Neural cell (in vitro differentiated cells): ENCODE data around the gene TMEM131. TPM values are rescaled to one million over a fixed set of nuclear protein-coding genes. Genes with fewer than 3 reads are reported as not detected.

Experiments
- H2AFZ ChIP-seq: fragments of 200-600, 300-800 bp; sonication (generic), shearing (Covaris generic); 2 replicates; pipeline ENCODE4 v1.6.0; 2014; ENCODE audit warnings: low read depth, mild to moderate bottlenecking, antibody characterized with exemption, low read length, moderate library complexity
- H3F3A ChIP-seq: fragments of 200-600 bp; shearing (Covaris generic); 2 replicates; pipeline ENCODE4 v1.6.1; 2016; ENCODE audit warnings: mild to moderate bottlenecking, moderate library complexity, mixed read lengths, antibody characterized with exemption, low read length; ENCODE audit not compliant: insufficient read depth, poor library complexity, severe bottlenecking
- H3K27ac ChIP-seq: fragments of 200-600, 300-800 bp; sonication (generic), shearing (Covaris generic); 2 replicates; pipeline ENCODE4 v1.5.1; 2014; ENCODE audit warnings: mild to moderate bottlenecking, low read length, moderate library complexity
- H3K27me3 ChIP-seq: fragments of 300-800, 200-600 bp; sonication (generic), shearing (Covaris generic); 2 replicates; pipeline ENCODE4 v1.6.0; 2014; ENCODE audit warnings: mild to moderate bottlenecking, low read depth, low read length, moderate library complexity; ENCODE audit not compliant: insufficient read depth
- H3K36me3 ChIP-seq: fragments of 300-800, 200-600 bp; sonication (generic), shearing (Covaris generic); 2 replicates; pipeline ENCODE4 v1.5.1; 2014; ENCODE audit warnings: mild to moderate bottlenecking, antibody characterized with exemption, low read length, moderate library complexity; ENCODE audit not compliant: insufficient read depth
- H3K4me2 ChIP-seq: fragments of 300-800, 200-600 bp; sonication (generic), shearing (Covaris generic); 2 replicates; pipeline ENCODE4 v1.6.0; 2014; ENCODE audit warnings: mild to moderate bottlenecking, low read length
- H3K4me3 ChIP-seq: fragments of 300-800, 200-600 bp; sonication (generic), shearing (Covaris generic); 2 replicates; pipeline ENCODE4 v1.5.1; 2014; ENCODE audit warnings: mild to moderate bottlenecking, low read length, moderate library complexity
- H3K79me2 ChIP-seq: fragments of 200-600 bp; shearing (Covaris generic); replicated peaks from 2 replicates; pipeline ENCODE4 v1.6.0; 2014; ENCODE audit warnings: mild to moderate bottlenecking, low read length, moderate library complexity; ENCODE audit not compliant: insufficient read depth
- H3K9ac ChIP-seq: fragments of 300-800, 200-600 bp; sonication (generic), shearing (Covaris generic); 2 replicates; pipeline ENCODE4 v1.6.1; 2016; ENCODE audit warnings: mild to moderate bottlenecking, low read length, mixed read lengths
- H3K9me2 ChIP-seq: fragments of 200-600 bp; shearing (Covaris generic); 2 replicates; pipeline ENCODE4 v1.6.1; 2016; ENCODE audit warnings: mild to moderate bottlenecking, low read length, mixed read lengths; ENCODE audit not compliant: insufficient read depth
- H3K9me3 ChIP-seq: fragments of 200-600, 300-800 bp; sonication (generic), shearing (Covaris generic); 2 replicates; pipeline ENCODE4 v1.6.1; 2016; ENCODE audit warnings: mild to moderate bottlenecking, mixed run types, low read length, moderate library complexity, mixed read lengths
- H4K20me1 ChIP-seq: fragments of 200-600 bp; shearing (Covaris generic); 2 replicates; pipeline ENCODE4 v1.6.1; 2016; ENCODE audit warnings: mild to moderate bottlenecking, mixed run types; ENCODE audit not compliant: insufficient read depth
- EP300 ChIP-seq: fragments of 450-650 bp; conservative IDR thresholded peaks from 2 replicates; pipeline ENCODE4 v1.6.1; 2014; ENCODE audit warnings: antibody characterized with exemption, mild to moderate bottlenecking, moderate library complexity; ENCODE audit not compliant: poor library complexity, severe bottlenecking
- EZH2 ChIP-seq: fragments of 200-600, 300-800 bp; shearing (Covaris generic), sonication (generic); IDR thresholded peaks from 2 replicates; pipeline ENCODE4 v1.6.1; 2014; ENCODE audit warnings: antibody characterized with exemption, low read length, borderline replicate concordance, mild to moderate bottlenecking; ENCODE audit not compliant: insufficient read depth, poor library complexity, severe bottlenecking
- MXI1 ChIP-seq: fragments of 450-650 bp; conservative IDR thresholded peaks from 2 replicates; pipeline ENCODE4 v1.6.1; 2014; ENCODE audit warnings: antibody characterized with exemption, mild to moderate bottlenecking; ENCODE audit not compliant: poor library complexity, severe bottlenecking
- POLR2AphosphoS5 ChIP-seq: IDR thresholded peaks from 2 replicates; pipeline ENCODE4 v1.6.1; 2012
- RAD21 ChIP-seq: fragments of 450-650 bp; conservative IDR thresholded peaks from 2 replicates; pipeline ENCODE4 v1.6.1; 2014; ENCODE audit warnings: antibody characterized with exemption, mild to moderate bottlenecking, moderate library complexity
- SMC3 ChIP-seq: fragments of 450-650 bp; conservative IDR thresholded peaks from 2 replicates; pipeline ENCODE4 v1.6.1; 2014; ENCODE audit warnings: antibody characterized with exemption, mild to moderate bottlenecking, moderate library complexity; ENCODE audit not compliant: poor library complexity
- TAF1 ChIP-seq: IDR thresholded peaks from 2 replicates; pipeline ENCODE4 v1.6.1; 2012; ENCODE audit warnings: low read depth
- polyA plus RNA-seq: library from polyadenylated mRNA; depleted of rRNA; stranded (reverse); fragments of >200 nt; gene quantifications from 2 replicates; pipeline ENCODE4 v1.2.3, GENCODE V29; 2014
- TF ChIP-seq, protein P1 (sequence below): fragments of 450-650 bp; IDR thresholded peaks from 2 replicates; pipeline ENCODE4 v1.5.1; 2014; ENCODE audit warnings: antibody characterized with exemption, mild to moderate bottlenecking, moderate library complexity; ENCODE audit not compliant: poor library complexity, severe bottlenecking
- TF ChIP-seq, protein P2 (sequence below): IDR thresholded peaks from 2 replicates; pipeline ENCODE4 v1.6.1; 2012; ENCODE audit warnings: borderline replicate concordance

TMEM131 gene
- polyA plus RNA-seq, 1 donor from 2014 or later: 9.6 TPM

DNA sequence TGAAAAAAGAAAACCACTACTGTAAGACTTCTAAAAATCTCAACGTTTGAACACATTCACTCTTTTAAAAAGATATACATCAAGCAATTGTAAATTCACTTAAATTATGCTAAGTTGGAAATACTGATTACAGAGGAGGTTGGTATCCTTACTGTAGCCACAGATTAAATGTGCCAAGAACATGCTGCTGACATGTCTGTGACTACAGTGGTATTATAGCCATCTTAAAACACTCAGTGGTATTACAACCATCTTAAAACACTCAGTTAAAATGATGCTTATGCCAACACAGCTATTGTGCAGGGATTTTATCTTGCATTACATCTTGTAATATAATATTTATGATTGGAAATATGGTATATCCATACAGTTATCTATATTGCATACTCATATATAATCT is 50.0 kb downstream of the TMEM131 start:
- Histone ChIP-seq H3K9ac (no peak overlapping the region), H4K20me1 (no peaks in the 10 kb centered on the region), H3K9me3 (no peaks in the 10 kb centered on the region), H3K4me3 (no peak overlapping the region), H3K27me3 (no peaks in the 10 kb centered on the region), H2AFZ (no peak overlapping the region), H3K36me3 (no peaks in the 10 kb centered on the region), H3F3A (no peaks in the 10 kb centered on the region), H3K9me2 (no peaks in the 10 kb centered on the region), H3K79me2 (peaks cover 32% of the 10 kb centered on the region), H3K27ac (no peak overlapping the region), H3K4me2 (no peak overlapping the region)
- TF ChIP-seq, protein P1, sequence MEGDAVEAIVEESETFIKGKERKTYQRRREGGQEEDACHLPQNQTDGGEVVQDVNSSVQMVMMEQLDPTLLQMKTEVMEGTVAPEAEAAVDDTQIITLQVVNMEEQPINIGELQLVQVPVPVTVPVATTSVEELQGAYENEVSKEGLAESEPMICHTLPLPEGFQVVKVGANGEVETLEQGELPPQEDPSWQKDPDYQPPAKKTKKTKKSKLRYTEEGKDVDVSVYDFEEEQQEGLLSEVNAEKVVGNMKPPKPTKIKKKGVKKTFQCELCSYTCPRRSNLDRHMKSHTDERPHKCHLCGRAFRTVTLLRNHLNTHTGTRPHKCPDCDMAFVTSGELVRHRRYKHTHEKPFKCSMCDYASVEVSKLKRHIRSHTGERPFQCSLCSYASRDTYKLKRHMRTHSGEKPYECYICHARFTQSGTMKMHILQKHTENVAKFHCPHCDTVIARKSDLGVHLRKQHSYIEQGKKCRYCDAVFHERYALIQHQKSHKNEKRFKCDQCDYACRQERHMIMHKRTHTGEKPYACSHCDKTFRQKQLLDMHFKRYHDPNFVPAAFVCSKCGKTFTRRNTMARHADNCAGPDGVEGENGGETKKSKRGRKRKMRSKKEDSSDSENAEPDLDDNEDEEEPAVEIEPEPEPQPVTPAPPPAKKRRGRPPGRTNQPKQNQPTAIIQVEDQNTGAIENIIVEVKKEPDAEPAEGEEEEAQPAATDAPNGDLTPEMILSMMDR: no peak
- TF ChIP-seq EP300: no peak
- TF ChIP-seq RAD21: no peak

DNA sequence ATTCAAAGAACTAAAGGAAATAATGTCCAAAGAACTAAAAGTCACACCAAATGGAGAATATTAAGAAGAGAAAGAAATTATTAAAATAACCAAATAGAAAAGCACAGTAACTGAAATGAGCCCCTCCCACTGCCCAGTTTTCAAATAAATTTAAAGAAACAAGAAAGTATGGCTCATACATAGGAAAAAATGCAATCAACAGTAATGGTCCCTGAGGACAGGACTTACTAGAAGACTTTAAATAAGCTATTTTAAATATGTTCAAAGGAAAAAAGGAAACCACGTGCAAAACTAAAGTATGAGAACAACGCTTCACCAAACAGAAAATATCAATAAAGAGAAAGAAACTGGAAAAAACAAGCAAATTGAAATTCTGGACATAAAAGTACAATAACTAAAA is 58.9 kb downstream of the TMEM131 start:
- H3K9me2 ChIP-seq: no peaks in the 10 kb centered on the region
- TF ChIP-seq SMC3 (no peak), TAF1 (no peak), POLR2AphosphoS5 (no peak), MXI1 (no peak), EP300 (no peak), EZH2 (no peak), RAD21 (no peak)
- TF ChIP-seq, protein P2, sequence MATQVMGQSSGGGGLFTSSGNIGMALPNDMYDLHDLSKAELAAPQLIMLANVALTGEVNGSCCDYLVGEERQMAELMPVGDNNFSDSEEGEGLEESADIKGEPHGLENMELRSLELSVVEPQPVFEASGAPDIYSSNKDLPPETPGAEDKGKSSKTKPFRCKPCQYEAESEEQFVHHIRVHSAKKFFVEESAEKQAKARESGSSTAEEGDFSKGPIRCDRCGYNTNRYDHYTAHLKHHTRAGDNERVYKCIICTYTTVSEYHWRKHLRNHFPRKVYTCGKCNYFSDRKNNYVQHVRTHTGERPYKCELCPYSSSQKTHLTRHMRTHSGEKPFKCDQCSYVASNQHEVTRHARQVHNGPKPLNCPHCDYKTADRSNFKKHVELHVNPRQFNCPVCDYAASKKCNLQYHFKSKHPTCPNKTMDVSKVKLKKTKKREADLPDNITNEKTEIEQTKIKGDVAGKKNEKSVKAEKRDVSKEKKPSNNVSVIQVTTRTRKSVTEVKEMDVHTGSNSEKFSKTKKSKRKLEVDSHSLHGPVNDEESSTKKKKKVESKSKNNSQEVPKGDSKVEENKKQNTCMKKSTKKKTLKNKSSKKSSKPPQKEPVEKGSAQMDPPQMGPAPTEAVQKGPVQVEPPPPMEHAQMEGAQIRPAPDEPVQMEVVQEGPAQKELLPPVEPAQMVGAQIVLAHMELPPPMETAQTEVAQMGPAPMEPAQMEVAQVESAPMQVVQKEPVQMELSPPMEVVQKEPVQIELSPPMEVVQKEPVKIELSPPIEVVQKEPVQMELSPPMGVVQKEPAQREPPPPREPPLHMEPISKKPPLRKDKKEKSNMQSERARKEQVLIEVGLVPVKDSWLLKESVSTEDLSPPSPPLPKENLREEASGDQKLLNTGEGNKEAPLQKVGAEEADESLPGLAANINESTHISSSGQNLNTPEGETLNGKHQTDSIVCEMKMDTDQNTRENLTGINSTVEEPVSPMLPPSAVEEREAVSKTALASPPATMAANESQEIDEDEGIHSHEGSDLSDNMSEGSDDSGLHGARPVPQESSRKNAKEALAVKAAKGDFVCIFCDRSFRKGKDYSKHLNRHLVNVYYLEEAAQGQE: no peak
- TF ChIP-seq, protein P1: no peak
- no peak overlapping the region for H3K27ac ChIP-seq
- H3K79me2 ChIP-seq: peaks cover 36% of the 10 kb centered on the region
- H3K4me3 ChIP-seq: no peak overlapping the region
- H3K4me2 ChIP-seq: no peak overlapping the region
- H3K36me3 ChIP-seq: no peaks in the 10 kb centered on the region
- H2AFZ ChIP-seq: no peak overlapping the region
- H3K9ac ChIP-seq: no peak overlapping the region
- H3K27me3 ChIP-seq: no peaks in the 10 kb centered on the region
- H4K20me1 ChIP-seq: no peaks in the 10 kb centered on the region
- no peaks in the 10 kb centered on the region for H3F3A ChIP-seq
- H3K9me3 ChIP-seq: no peaks in the 10 kb centered on the region
